CD14-positive monocyte (primary cell): ENCODE measurements around the gene ACTRT2. TPM values are rescaled to one million over a fixed set of nuclear protein-coding genes. Genes with fewer than 3 reads are reported as not detected.

Experiments used
- DNase-seq, 3 donors: peaks; one replicate each; pipeline ENCODE4 v3.0.0-alpha.2; 2011 to 2022
- H2AFZ ChIP-seq: 2 replicates; pipeline ENCODE4 v1.6.0; 2012; ENCODE audit warnings: mild to moderate bottlenecking, low read depth, low read length, inconsistent platforms; ENCODE audit not compliant: insufficient read depth, poor library complexity, severe bottlenecking
- H3K27ac ChIP-seq, 2 donors: 1 replicate in 1 of 2; 2 replicates in 1 of 2; pipeline ENCODE4 v1.5.1; 2012 to 2013; ENCODE audit warnings: low read length in 2 of 2, control low read depth in 1 of 2, inconsistent platforms in 1 of 2, low read depth in 1 of 2, mild to moderate bottlenecking in 1 of 2
- H3K27me3 ChIP-seq, 2 donors: one replicate each; pipeline versions ENCODE4 v1.6.0 to v1.6.1; 2011 to 2013; ENCODE audit warnings: low read length in 2 of 2; ENCODE audit not compliant: control insufficient read depth in 2 of 2, insufficient read depth in 2 of 2
- H3K36me3 ChIP-seq, 2 donors: replicated peaks in 1 of 2; 1 replicate in 1 of 2; 2 replicates in 1 of 2; pipeline versions ENCODE4 v1.5.1 to v1.6.1; 2012 to 2013; ENCODE audit warnings: low read length in 2 of 2, control low read depth in 1 of 2, inconsistent platforms in 1 of 2, mild to moderate bottlenecking in 1 of 2; ENCODE audit not compliant: insufficient read depth in 2 of 2, control insufficient read depth in 1 of 2
- H3K4me1 ChIP-seq, 2 donors: 1 replicate in 1 of 2; 2 replicates in 1 of 2; pipeline versions ENCODE4 v1.5.1 to v1.6.1; 2012 to 2013; ENCODE audit warnings: low read length in 2 of 2, control low read depth in 1 of 2, inconsistent platforms in 1 of 2, mild to moderate bottlenecking in 1 of 2, moderate library complexity in 1 of 2; ENCODE audit not compliant: insufficient read depth in 2 of 2, control insufficient read depth in 1 of 2
- H3K4me2 ChIP-seq: replicated peaks from 2 replicates; pipeline ENCODE3; 2012; ENCODE audit warnings: low read length, moderate library complexity, mild to moderate bottlenecking; ENCODE audit not compliant: poor library complexity, severe bottlenecking; ENCODE audit errors: extremely low read depth
- H3K4me3 ChIP-seq, 3 experiments: fragments of 200-600 bp in 1 of 3; sonication (generic) in 1 of 3; replicated peaks in 1 of 3; 1 replicate in 2 of 3; 2 replicates in 1 of 3; pipeline ENCODE4 v1.5.1; 2011 to 2013; ENCODE audit warnings: low read length in 3 of 3, mild to moderate bottlenecking in 3 of 3, control low read depth in 2 of 3, low read depth in 2 of 3, inconsistent platforms in 1 of 3, moderate library complexity in 1 of 3
- H3K79me2 ChIP-seq: 2 replicates; pipeline ENCODE4 v1.6.0; 2012; ENCODE audit warnings: mild to moderate bottlenecking, control low read depth, inconsistent platforms, low read length, moderate library complexity; ENCODE audit not compliant: insufficient read depth
- H3K9ac ChIP-seq: 2 replicates; pipeline ENCODE4 v1.6.0; 2017; ENCODE audit warnings: low read length, mild to moderate bottlenecking; ENCODE audit not compliant: insufficient read depth, poor library complexity, severe bottlenecking
- H3K9me3 ChIP-seq, 2 donors: replicated peaks in 1 of 2; 1 replicate in 1 of 2; 2 replicates in 1 of 2; pipeline versions ENCODE4 v1.5.1 to v1.6.1; 2012 to 2013; ENCODE audit warnings: low read length in 2 of 2, control low read depth in 1 of 2; ENCODE audit not compliant: control insufficient read depth in 1 of 2, insufficient read depth in 1 of 2
- H4K20me1 ChIP-seq: 2 replicates; pipeline ENCODE4 v1.6.0; 2012; ENCODE audit warnings: mild to moderate bottlenecking, low read length, control low read depth, moderate library complexity; ENCODE audit not compliant: insufficient read depth
- H3K27ac Mint-ChIP-seq, 7 donors: one replicate each; pipeline ENCODE4 v1.8.0; 2020; ENCODE audit warnings: mild to moderate bottlenecking in 7 of 7, mixed read lengths in 7 of 7, moderate library complexity in 6 of 7, inconsistent platforms in 2 of 7
- H3K27me3 Mint-ChIP-seq, 3 donors: one replicate each; pipeline ENCODE4 v1.8.0; 2021 to 2022; ENCODE audit warnings: low read depth in 3 of 3, mild to moderate bottlenecking in 3 of 3, mixed read lengths in 3 of 3, moderate library complexity in 3 of 3, inconsistent platforms in 1 of 3
- H3K36me3 Mint-ChIP-seq, 2 donors: one replicate each; pipeline ENCODE4 v1.8.0; 2020; ENCODE audit warnings: mixed read lengths in 2 of 2, inconsistent platforms in 1 of 2, mild to moderate bottlenecking in 1 of 2
- H3K4me1 Mint-ChIP-seq: one replicate; pipeline ENCODE4 v1.8.0; 2020; ENCODE audit warnings: mild to moderate bottlenecking, mixed read lengths
- H3K4me3 Mint-ChIP-seq, 2 donors: one replicate each; pipeline ENCODE4 v1.8.0; 2020; ENCODE audit warnings: mild to moderate bottlenecking in 2 of 2, mixed read lengths in 2 of 2, moderate library complexity in 1 of 2
- H3K9me3 Mint-ChIP-seq, 7 donors: one replicate each; pipeline ENCODE4 v1.8.0; 2020 to 2022; ENCODE audit warnings: mixed read lengths in 7 of 7, mild to moderate bottlenecking in 6 of 7, moderate library complexity in 6 of 7, inconsistent platforms in 2 of 7
- CTCF ChIP-seq: fragments of 200-600 bp; IDR thresholded peaks from one replicate; pipeline ENCODE4 v1.8.0; 2022; ENCODE audit warnings: antibody characterized with exemption, mild to moderate bottlenecking
- WGBS: methylation state at CpG from one replicate; pipeline ENCODE4 v1.1.5; 2013; ENCODE audit warnings: missing lambda C conversion rate; ENCODE audit not compliant: insufficient coverage; 5-methylcytosine and 5-hydroxymethylcytosine counted together
- intact Hi-C, 2 donors: fragments of 100-400 bp; cut with micrococcal nuclease; formaldehyde crosslinking; loops; one replicate each; pipeline versions ENCODE4 v1.15.0 to v1.15.1; 2023
- polyA plus RNA-seq, 3 donors: library from polyadenylated mRNA; depleted of rRNA in 1 of 3; unstranded in 2 of 3; stranded (reverse) in 1 of 3; fragments of 300-500 nt in 2 of 3; fragments of >200 nt in 1 of 3; fragmentation: Illumina TruSeq in 2 of 3; gene quantifications; 1 replicate in 2 of 3; 2 replicates in 1 of 3; pipeline ENCODE4 v1.2.3, GENCODE V29; 2012 to 2021

Gene ACTRT2
- polyA plus RNA-seq, 3 donors, result not detected

- WGBS, result 94% methylated on average over 14 of the region's 19 CpGs
- no peak for DNase-seq
- Histone ChIP-seq H3K27me3 (peaks cover 0 to 3% of the 10 kb centered on the region in 2 donors), H2AFZ (no peak overlapping the region), H3K79me2 (no peaks in the 10 kb centered on the region), H3K4me2 (no peak overlapping the region), H3K9me3 (no peaks in the 10 kb centered on the region), H3K4me1 (no peaks in the 10 kb centered on the region), H3K4me3 (no peak overlapping the region), H3K36me3 (no peaks in the 10 kb centered on the region), H4K20me1 (no peaks in the 10 kb centered on the region), H3K27ac (no peak overlapping the region), H3K9ac (no peak overlapping the region)
- Mint-ChIP-seq H3K4me1 (no peaks in the 10 kb centered on the region), H3K9me3 (no peaks in the 10 kb centered on the region), H3K36me3 (no peaks in the 10 kb centered on the region), H3K27ac (no peak overlapping the region), H3K4me3 (no peak overlapping the region), H3K27me3 (peaks cover 0 to 9% (median 3%) of the 10 kb centered on the region in 3 donors)
- intact Hi-C loops, result no loop called here
- TF ChIP-seq CTCF, result no peak
Observed at GRCh38 chr1:2975466-2976179, 45.6 kb upstream of the ACTRT2 start.

GRCh38 chr1:2976180-2976562, 45.1 kb upstream of the ACTRT2 start:
- Histone ChIP-seq H3K79me2 (no peaks in the 10 kb centered on the region), H3K4me2 (no peak overlapping the region), H4K20me1 (no peaks in the 10 kb centered on the region), H3K9ac (no peak overlapping the region), H3K27me3 (peaks cover 0 to 3% of the 10 kb centered on the region in 2 donors), H3K36me3 (no peaks in the 10 kb centered on the region), H3K4me1 (no peaks in the 10 kb centered on the region), H3K27ac (no peak overlapping the region), H2AFZ (no peak overlapping the region), H3K4me3 (no peak overlapping the region), H3K9me3 (no peaks in the 10 kb centered on the region)
- no peak overlapping the region for H3K27ac Mint-ChIP-seq
- no peak for TF ChIP-seq CTCF
- intact Hi-C loops, result no loop called here
- H3K36me3 Mint-ChIP-seq, result no peaks in the 10 kb centered on the region
- no peak overlapping the region for H3K4me3 Mint-ChIP-seq
- 92% methylated on average over 5 of the region's 6 CpGs for WGBS
- no peaks in the 10 kb centered on the region for H3K4me1 Mint-ChIP-seq
- DNase-seq, result no peak
- H3K27me3 Mint-ChIP-seq, result peaks cover 0 to 7% (median 3%) of the 10 kb centered on the region in 3 donors
- no peaks in the 10 kb centered on the region for H3K9me3 Mint-ChIP-seq
